ENCODE data around the gene SREBF2.

- TF ChIP-seq CTCF (IDR thresholded peaks at IDR 0.05; ENCODE audit: low read depth, low read length) (no peak), POLR2A (IDR thresholded peaks at IDR 0.05; ENCODE audit: extremely low read depth, insufficient read length) (no peak), MYC (IDR thresholded peaks at IDR 0.05; ENCODE audit: low read depth, low read length) (no peak)
These were observed 67.2 kb downstream of the SREBF2 start for GRCh38 chr22:41899992-41900651.
